ENCODE results near the gene FRY.

FRY gene

DNA sequence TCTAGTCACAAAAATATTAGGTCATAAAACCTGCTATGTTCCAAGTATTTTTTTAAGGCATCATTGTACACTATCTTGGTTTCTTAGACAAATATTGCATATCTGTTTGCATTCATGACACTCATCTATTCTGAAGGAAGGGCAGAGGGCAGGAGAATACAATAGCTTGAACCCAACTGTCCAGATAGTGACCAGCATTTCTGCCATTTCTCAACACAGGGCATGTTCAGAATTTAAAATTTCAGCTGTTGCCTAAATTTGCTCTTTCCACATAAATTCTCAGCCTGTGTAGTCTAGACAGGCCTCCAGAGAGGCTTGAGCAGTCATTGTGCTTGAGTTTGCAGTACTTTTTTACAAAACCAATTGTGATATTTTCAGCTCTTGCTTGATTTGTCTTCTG is 164.1 kb downstream of the FRY start:
- ATAC-seq, result no peak
- TF ChIP-seq ZFP3 (CRISPR knock-in tag; IDR thresholded peaks at IDR 0.05) (no peak), ESRRG (CRISPR knock-in tag; IDR thresholded peaks at IDR 0.05) (no peak), ZC3H10 (CRISPR knock-in tag; IDR thresholded peaks at IDR 0.05) (no peak), GLIS3 (CRISPR knock-in tag; IDR thresholded peaks at IDR 0.05) (no peak), OSR1 (CRISPR knock-in tag; IDR thresholded peaks at IDR 0.05) (no peak), SNAI2 (CRISPR knock-in tag; IDR thresholded peaks at IDR 0.05) (no peak), ZNF70 (CRISPR knock-in tag; IDR thresholded peaks at IDR 0.05) (no peak)
- TF ChIP-seq, protein P1, sequence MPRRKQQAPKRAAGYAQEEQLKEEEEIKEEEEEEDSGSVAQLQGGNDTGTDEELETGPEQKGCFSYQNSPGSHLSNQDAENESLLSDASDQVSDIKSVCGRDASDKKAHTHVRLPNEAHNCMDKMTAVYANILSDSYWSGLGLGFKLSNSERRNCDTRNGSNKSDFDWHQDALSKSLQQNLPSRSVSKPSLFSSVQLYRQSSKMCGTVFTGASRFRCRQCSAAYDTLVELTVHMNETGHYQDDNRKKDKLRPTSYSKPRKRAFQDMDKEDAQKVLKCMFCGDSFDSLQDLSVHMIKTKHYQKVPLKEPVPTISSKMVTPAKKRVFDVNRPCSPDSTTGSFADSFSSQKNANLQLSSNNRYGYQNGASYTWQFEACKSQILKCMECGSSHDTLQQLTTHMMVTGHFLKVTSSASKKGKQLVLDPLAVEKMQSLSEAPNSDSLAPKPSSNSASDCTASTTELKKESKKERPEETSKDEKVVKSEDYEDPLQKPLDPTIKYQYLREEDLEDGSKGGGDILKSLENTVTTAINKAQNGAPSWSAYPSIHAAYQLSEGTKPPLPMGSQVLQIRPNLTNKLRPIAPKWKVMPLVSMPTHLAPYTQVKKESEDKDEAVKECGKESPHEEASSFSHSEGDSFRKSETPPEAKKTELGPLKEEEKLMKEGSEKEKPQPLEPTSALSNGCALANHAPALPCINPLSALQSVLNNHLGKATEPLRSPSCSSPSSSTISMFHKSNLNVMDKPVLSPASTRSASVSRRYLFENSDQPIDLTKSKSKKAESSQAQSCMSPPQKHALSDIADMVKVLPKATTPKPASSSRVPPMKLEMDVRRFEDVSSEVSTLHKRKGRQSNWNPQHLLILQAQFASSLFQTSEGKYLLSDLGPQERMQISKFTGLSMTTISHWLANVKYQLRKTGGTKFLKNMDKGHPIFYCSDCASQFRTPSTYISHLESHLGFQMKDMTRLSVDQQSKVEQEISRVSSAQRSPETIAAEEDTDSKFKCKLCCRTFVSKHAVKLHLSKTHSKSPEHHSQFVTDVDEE (CRISPR knock-in tag; IDR thresholded peaks at IDR 0.05), result no peak
- TF ChIP-seq, protein P2, sequence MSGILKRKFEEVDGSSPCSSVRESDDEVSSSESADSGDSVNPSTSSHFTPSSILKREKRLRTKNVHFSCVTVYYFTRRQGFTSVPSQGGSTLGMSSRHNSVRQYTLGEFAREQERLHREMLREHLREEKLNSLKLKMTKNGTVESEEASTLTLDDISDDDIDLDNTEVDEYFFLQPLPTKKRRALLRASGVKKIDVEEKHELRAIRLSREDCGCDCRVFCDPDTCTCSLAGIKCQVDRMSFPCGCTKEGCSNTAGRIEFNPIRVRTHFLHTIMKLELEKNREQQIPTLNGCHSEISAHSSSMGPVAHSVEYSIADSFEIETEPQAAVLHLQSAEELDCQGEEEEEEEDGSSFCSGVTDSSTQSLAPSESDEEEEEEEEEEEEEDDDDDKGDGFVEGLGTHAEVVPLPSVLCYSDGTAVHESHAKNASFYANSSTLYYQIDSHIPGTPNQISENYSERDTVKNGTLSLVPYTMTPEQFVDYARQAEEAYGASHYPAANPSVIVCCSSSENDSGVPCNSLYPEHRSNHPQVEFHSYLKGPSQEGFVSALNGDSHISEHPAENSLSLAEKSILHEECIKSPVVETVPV (CRISPR knock-in tag; IDR thresholded peaks at IDR 0.05), result no peak
- TF ChIP-seq, protein P3, sequence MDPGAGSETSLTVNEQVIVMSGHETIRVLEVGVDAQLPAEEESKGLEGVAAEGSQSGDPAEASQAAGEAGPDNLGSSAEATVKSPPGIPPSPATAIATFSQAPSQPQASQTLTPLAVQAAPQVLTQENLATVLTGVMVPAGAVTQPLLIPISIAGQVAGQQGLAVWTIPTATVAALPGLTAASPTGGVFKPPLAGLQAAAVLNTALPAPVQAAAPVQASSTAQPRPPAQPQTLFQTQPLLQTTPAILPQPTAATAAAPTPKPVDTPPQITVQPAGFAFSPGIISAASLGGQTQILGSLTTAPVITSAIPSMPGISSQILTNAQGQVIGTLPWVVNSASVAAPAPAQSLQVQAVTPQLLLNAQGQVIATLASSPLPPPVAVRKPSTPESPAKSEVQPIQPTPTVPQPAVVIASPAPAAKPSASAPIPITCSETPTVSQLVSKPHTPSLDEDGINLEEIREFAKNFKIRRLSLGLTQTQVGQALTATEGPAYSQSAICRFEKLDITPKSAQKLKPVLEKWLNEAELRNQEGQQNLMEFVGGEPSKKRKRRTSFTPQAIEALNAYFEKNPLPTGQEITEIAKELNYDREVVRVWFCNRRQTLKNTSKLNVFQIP (CRISPR knock-in tag; IDR thresholded peaks at IDR 0.05; ENCODE audit: borderline replicate concordance, low read depth), result no peak

DNA sequence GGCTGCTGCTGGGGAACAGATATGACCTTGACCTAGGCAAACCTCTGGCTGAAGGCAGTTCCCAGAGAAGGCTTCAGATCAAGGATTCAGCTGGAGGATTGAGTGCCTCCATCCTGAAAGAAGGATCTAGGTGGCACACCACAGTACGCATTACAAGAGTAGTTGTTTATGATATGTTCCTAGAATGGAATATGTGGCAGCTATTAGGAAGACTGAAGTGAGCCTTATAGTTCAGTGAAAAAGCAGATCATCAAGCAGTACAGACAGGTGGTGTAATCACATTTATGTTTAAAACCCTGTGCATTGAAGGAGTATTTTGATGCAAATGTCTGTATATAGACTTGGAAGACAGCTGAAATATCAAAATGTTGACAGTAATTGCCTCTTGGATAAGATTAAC is 167.6 kb downstream of the FRY start:
- no peak for ATAC-seq

DNA sequence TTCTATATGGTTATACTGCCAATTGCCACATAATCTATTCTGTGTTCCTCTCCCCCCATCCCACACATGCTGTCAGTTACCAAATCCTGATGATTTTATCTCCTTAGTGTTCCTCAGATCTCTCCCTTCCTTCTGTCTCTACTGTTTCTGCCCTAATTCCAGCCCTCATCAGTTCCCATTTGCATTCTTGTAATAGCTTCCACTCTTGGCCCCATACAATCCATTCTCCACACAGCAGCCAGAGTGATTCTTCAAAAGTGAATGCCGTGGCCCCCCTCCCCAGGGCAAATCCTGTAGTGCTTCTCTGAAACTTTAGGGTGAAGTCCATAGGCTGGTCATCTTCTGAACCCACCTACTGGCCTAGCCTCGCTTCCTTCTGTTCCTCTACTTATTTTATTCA is 169.2 kb downstream of the FRY start:
- no peak for ATAC-seq
- TF ChIP-seq ZNF565 (CRISPR knock-in tag; conservative IDR thresholded peaks at IDR 0.05; ENCODE audit: low read depth) (no peak), TCF4 (CRISPR knock-in tag; IDR thresholded peaks at IDR 0.05; ENCODE audit: borderline replicate concordance) (no peak), ESRRG (CRISPR knock-in tag; IDR thresholded peaks at IDR 0.05) (no peak), OSR1 (CRISPR knock-in tag; IDR thresholded peaks at IDR 0.05) (no peak), ZNF70 (CRISPR knock-in tag; IDR thresholded peaks at IDR 0.05) (no peak), PPARA (CRISPR knock-in tag; IDR thresholded peaks at IDR 0.05; ENCODE audit: borderline replicate concordance) (no peak), SNAI2 (CRISPR knock-in tag; IDR thresholded peaks at IDR 0.05) (no peak), RARB (CRISPR knock-in tag; IDR thresholded peaks at IDR 0.05) (no peak)
- TF ChIP-seq, protein P3 (CRISPR knock-in tag; IDR thresholded peaks at IDR 0.05; ENCODE audit: borderline replicate concordance, low read depth), result no peak
- TF ChIP-seq, protein P2 (CRISPR knock-in tag; IDR thresholded peaks at IDR 0.05), result no peak
- TF ChIP-seq, protein P4, sequence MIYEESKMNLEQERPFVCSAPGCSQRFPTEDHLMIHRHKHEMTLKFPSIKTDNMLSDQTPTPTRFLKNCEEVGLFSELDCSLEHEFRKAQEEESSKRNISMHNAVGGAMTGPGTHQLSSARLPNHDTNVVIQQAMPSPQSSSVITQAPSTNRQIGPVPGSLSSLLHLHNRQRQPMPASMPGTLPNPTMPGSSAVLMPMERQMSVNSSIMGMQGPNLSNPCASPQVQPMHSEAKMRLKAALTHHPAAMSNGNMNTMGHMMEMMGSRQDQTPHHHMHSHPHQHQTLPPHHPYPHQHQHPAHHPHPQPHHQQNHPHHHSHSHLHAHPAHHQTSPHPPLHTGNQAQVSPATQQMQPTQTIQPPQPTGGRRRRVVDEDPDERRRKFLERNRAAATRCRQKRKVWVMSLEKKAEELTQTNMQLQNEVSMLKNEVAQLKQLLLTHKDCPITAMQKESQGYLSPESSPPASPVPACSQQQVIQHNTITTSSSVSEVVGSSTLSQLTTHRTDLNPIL (CRISPR knock-in tag; IDR thresholded peaks at IDR 0.05; ENCODE audit: low read depth), result no peak
- TF ChIP-seq, protein P5, sequence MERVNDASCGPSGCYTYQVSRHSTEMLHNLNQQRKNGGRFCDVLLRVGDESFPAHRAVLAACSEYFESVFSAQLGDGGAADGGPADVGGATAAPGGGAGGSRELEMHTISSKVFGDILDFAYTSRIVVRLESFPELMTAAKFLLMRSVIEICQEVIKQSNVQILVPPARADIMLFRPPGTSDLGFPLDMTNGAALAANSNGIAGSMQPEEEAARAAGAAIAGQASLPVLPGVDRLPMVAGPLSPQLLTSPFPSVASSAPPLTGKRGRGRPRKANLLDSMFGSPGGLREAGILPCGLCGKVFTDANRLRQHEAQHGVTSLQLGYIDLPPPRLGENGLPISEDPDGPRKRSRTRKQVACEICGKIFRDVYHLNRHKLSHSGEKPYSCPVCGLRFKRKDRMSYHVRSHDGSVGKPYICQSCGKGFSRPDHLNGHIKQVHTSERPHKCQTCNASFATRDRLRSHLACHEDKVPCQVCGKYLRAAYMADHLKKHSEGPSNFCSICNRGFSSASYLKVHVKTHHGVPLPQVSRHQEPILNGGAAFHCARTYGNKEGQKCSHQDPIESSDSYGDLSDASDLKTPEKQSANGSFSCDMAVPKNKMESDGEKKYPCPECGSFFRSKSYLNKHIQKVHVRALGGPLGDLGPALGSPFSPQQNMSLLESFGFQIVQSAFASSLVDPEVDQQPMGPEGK (CRISPR knock-in tag; IDR thresholded peaks at IDR 0.05; ENCODE audit: borderline replicate concordance), result no peak

More for the DNA sequence above, 167.6 kb downstream of the FRY start:
- no peak for TF ChIP-seq PPARA (CRISPR knock-in tag; IDR thresholded peaks at IDR 0.05; ENCODE audit: borderline replicate concordance)
- no peak for TF ChIP-seq GLIS3 (CRISPR knock-in tag; IDR thresholded peaks at IDR 0.05)
- TF ChIP-seq, protein P4 (CRISPR knock-in tag; IDR thresholded peaks at IDR 0.05; ENCODE audit: low read depth), result no peak
- no peak for TF ChIP-seq ESRRG (CRISPR knock-in tag; IDR thresholded peaks at IDR 0.05)
- TF ChIP-seq ARNTL (CRISPR knock-in tag; IDR thresholded peaks at IDR 0.05; ENCODE audit: borderline replicate concordance, low read depth), result no peak
- TF ChIP-seq, protein P5 (CRISPR knock-in tag; IDR thresholded peaks at IDR 0.05; ENCODE audit: borderline replicate concordance), result no peak
- no peak for TF ChIP-seq ZFP30 (CRISPR knock-in tag; IDR thresholded peaks at IDR 0.05)
- TF ChIP-seq TOX (CRISPR knock-in tag; IDR thresholded peaks at IDR 0.05; ENCODE audit: borderline replicate concordance), result no peak
- TF ChIP-seq ZC3H10 (CRISPR knock-in tag; IDR thresholded peaks at IDR 0.05), result no peak
- no peak for TF ChIP-seq SNAI2 (CRISPR knock-in tag; IDR thresholded peaks at IDR 0.05)
- TF ChIP-seq RARB (CRISPR knock-in tag; IDR thresholded peaks at IDR 0.05), result no peak

Data from SK-N-SH treated with all-trans-retinoic acid at 6 μM for 48 hours (cell line).